Right lobe of liver (tissue), 6 donors: ENCODE data around the gene PCAT7. TPM values are rescaled to one million over a fixed set of nuclear protein-coding genes. Genes with fewer than 3 reads are reported as not detected.

Source experiments
- ATAC-seq, 4 donors: fragments of 200-7000 bp; cut with Tn5 transposase; one replicate each; pipeline ENCODE4 v1.9.1; 2020; ENCODE audit warnings: mild to moderate bottlenecking in 4 of 4, moderate library complexity in 4 of 4
- DNase-seq, 3 donors: peaks; one replicate each; pipeline ENCODE4 v3.0.0-alpha.2; 2020
- H3K27ac ChIP-seq, 3 donors: fragments of 200-600 bp; one replicate each; pipeline ENCODE4 v1.8.0; 2022
- H3K27me3 ChIP-seq, 2 donors: fragments of 200-600 bp; one replicate each; pipeline ENCODE4 v1.8.0; 2022
- H3K36me3 ChIP-seq, 4 donors: fragments of 200-600 bp; sonication (generic) in 1 of 4; one replicate each; pipeline versions ENCODE4 v1.5.1 to v1.8.0; 2017 to 2022; ENCODE audit warnings: control low read depth in 1 of 4
- H3K4me1 ChIP-seq, 4 donors: fragments of 200-600 bp; sonication (generic) in 1 of 4; one replicate each; pipeline versions ENCODE4 v1.5.1 to v1.8.0; 2017 to 2022; ENCODE audit warnings: control low read depth in 1 of 4
- H3K4me3 ChIP-seq, 3 donors: fragments of 200-600 bp; one replicate each; pipeline ENCODE4 v1.8.0; 2022
- H3K9me3 ChIP-seq, 4 donors: fragments of 200-600 bp; sonication (generic) in 1 of 4; one replicate each; pipeline versions ENCODE4 v1.5.1 to v1.8.0; 2017 to 2022; ENCODE audit warnings: control low read depth in 1 of 4
- CTCF ChIP-seq, 4 donors: fragments of 200-600 bp in 3 of 4; fragments of 450-650 bp in 1 of 4; IDR thresholded peaks; one replicate each; pipeline versions ENCODE4 v1.5.1 to v1.8.0; 2016 to 2022; ENCODE audit warnings: antibody characterized with exemption in 4 of 4, mild to moderate bottlenecking in 2 of 4
- POLR2A ChIP-seq: fragments of 450-650 bp; IDR thresholded peaks from one replicate; pipeline ENCODE4 v1.6.1; 2017; ENCODE audit warnings: antibody characterized with exemption, mild to moderate bottlenecking
- WGBS: methylation state at CpG from one replicate; pipeline ENCODE4 v1.1.6; 2018; ENCODE audit warnings: low coverage, low lambda C conversion rate; ENCODE audit not compliant: insufficient coverage; ENCODE audit errors: missing lambda C conversion rate; 5-methylcytosine and 5-hydroxymethylcytosine counted together
- intact Hi-C, 2 donors: fragments of 100-400 bp; cut with DNase I; formaldehyde crosslinking; loops; one replicate each; pipeline versions ENCODE4 v1.11.2 to v1.14.1; 2022
- total RNA-seq, 6 experiments: library from RNA; depleted of rRNA in 2 of 6; stranded (reverse); fragments of >200 nt in 2 of 6; fragmentation: NEBNext Ultra II Directional in 3 of 6; extraction: Animal tissue kit (Norgen Biotek cat#: 25700) in 3 of 6; gene quantifications; one replicate each; pipeline versions ENCODE4 v1.1.0 to v1.2.4, GENCODE V29; 2016 to 2023
- donor health status: DM: no; HTN: yes; CAD: no.
- donor health status: DM: no; HTN: no; CAD: no.
- donor health status: DM: no; HTN: no; CAD: no.
- donor health status: DM: no; HTN: yes; CAD: no.
- donor health status: DM: no; HTN: yes; CAD: no.

Gene PCAT7
- total RNA-seq, 6 experiments from 2014 or later: 0.37 to 3.1 (median 0.96) TPM

GRCh38 chr9:94567271-94567670 is 12.4 kb downstream of the PCAT7 start:
- Histone ChIP-seq H3K27me3 (no peaks in the 10 kb centered on the region), H3K4me3 (no peak overlapping the region), H3K27ac (no peak overlapping the region), H3K36me3 (no peaks in the 10 kb centered on the region), H3K9me3 (no peaks in the 10 kb centered on the region), H3K4me1 (no peaks in the 10 kb centered on the region)
- ATAC-seq (no peak), DNase-seq (no peak)
- intact Hi-C loops: no loop called here
- no peak for TF ChIP-seq POLR2A
- TF ChIP-seq CTCF (IDR thresholded peaks at IDR 0.05): no peak
- WGBS: 71% methylated on average over 2 of the region's 2 CpGs

GRCh38 chr9:94568250-94568889 is 13.5 kb downstream of the PCAT7 start:
- no peak for ATAC-seq
- DNase-seq: no peak

GRCh38 chr9:94568972-94569712 is 14.3 kb downstream of the PCAT7 start:
- intact Hi-C loops: no loop called here
- H3K27me3 ChIP-seq: no peaks in the 10 kb centered on the region
- ATAC-seq (no peak), DNase-seq (no peak)
- TF ChIP-seq POLR2A (no peak), CTCF (IDR thresholded peaks at IDR 0.05) (no peak)
- H3K36me3 ChIP-seq: no peaks in the 10 kb centered on the region
- over 99% methylated on average over 11 of the region's 17 CpGs for WGBS
- H3K4me3 ChIP-seq: no peak overlapping the region
- no peaks in the 10 kb centered on the region for H3K4me1 ChIP-seq
- no peaks in the 10 kb centered on the region for H3K9me3 ChIP-seq
- H3K27ac ChIP-seq: no peak overlapping the region

More at GRCh38 chr9:94568250-94568889, 13.5 kb downstream of the PCAT7 start:
- Histone ChIP-seq H3K36me3 (no peaks in the 10 kb centered on the region), H3K27me3 (no peaks in the 10 kb centered on the region), H3K4me1 (no peaks in the 10 kb centered on the region), H3K9me3 (no peaks in the 10 kb centered on the region), H3K4me3 (no peak overlapping the region), H3K27ac (no peak overlapping the region)
- TF ChIP-seq POLR2A (no peak), CTCF (IDR thresholded peaks at IDR 0.05) (no peak)
- intact Hi-C loops: no loop called here
- WGBS: 76% methylated on average over 3 of the region's 3 CpGs

GRCh38 chr9:94576131-94576530 is 21.2 kb downstream of the PCAT7 start:
- TF ChIP-seq POLR2A (no peak), CTCF (IDR thresholded peaks at IDR 0.05) (no peak)

More at GRCh38 chr9:94576131-94576530, 21.2 kb downstream of the PCAT7 start:
- no peaks in the 10 kb centered on the region for H3K27me3 ChIP-seq
- WGBS: 83% methylated on average over 2 of the region's 2 CpGs
- H3K27ac ChIP-seq: no peak overlapping the region
- intact Hi-C loops: no loop called here
- H3K4me3 ChIP-seq: no peak overlapping the region
- no peaks in the 10 kb centered on the region for H3K36me3 ChIP-seq
- DNase-seq (no peak), ATAC-seq (no peak)
- peaks cover 0 to 17% (median 6%) of the 10 kb centered on the region in 4 donors for H3K4me1 ChIP-seq
- no peaks in the 10 kb centered on the region for H3K9me3 ChIP-seq
